Jurkat, Clone E6-1 (cell line): ENCODE results near the gene DRAXIN.

Experiments used
- DNase-seq: peaks from one replicate; pipeline ENCODE4 v3.0.0-alpha.2; 2011; ENCODE audit warnings: low read depth, low spot score
- H3K4me3 ChIP-seq: 2 replicates; pipeline ENCODE4 v1.5.1; 2011; ENCODE audit warnings: mild to moderate bottlenecking, low read length, control low read depth, moderate library complexity

Gene DRAXIN

GRCh38 chr1:11703357-11704193 is 12.1 kb downstream of the DRAXIN start:
- DNase-seq, result no peak
- no peak overlapping the region for H3K4me3 ChIP-seq

- no peak for DNase-seq
- H3K4me3 ChIP-seq, result no peak overlapping the region
Observed at GRCh38 chr1:11704194-11704529, 12.7 kb downstream of the DRAXIN start.

- DNase-seq, result no peak
- H3K4me3 ChIP-seq, result no peak overlapping the region
Observed at GRCh38 chr1:11704691-11705475, 13.4 kb downstream of the DRAXIN start.

GRCh38 chr1:11705596-11705995 is 14.1 kb downstream of the DRAXIN start:
- no peak for DNase-seq
- no peak overlapping the region for H3K4me3 ChIP-seq

GRCh38 chr1:11706292-11706691 is 14.8 kb downstream of the DRAXIN start:
- DNase-seq, result no peak
- H3K4me3 ChIP-seq, result no peak overlapping the region

GRCh38 chr1:11707621-11708276 is 16.2 kb downstream of the DRAXIN start:
- no peak overlapping the region for H3K4me3 ChIP-seq
- DNase-seq, result no peak

- no peak overlapping the region for H3K4me3 ChIP-seq
- no peak for DNase-seq
Observed at GRCh38 chr1:11708554-11709350, 17.2 kb downstream of the DRAXIN start.

GRCh38 chr1:11711490-11711889 is 20.0 kb downstream of the DRAXIN start:
- DNase-seq, result no peak
- no peak overlapping the region for H3K4me3 ChIP-seq

GRCh38 chr1:11712285-11712684 is 20.8 kb downstream of the DRAXIN start:
- DNase-seq, result no peak
- no peak overlapping the region for H3K4me3 ChIP-seq

- no peak for DNase-seq
- H3K4me3 ChIP-seq, result no peak overlapping the region
Observed at GRCh38 chr1:11713095-11713494, 21.6 kb downstream of the DRAXIN start.

- no peak overlapping the region for H3K4me3 ChIP-seq
- DNase-seq, result no peak
Observed at GRCh38 chr1:11714831-11715575, 23.5 kb downstream of the DRAXIN start.

GRCh38 chr1:11719313-11720032 is 28.0 kb downstream of the DRAXIN start:
- peak; percentile 63 for DNase-seq
- peak overlapping the region; percentile 37 for H3K4me3 ChIP-seq

- H3K4me3 ChIP-seq, result no peak overlapping the region
- DNase-seq, result no peak
Observed at GRCh38 chr1:11720033-11720376, 28.5 kb downstream of the DRAXIN start.

GRCh38 chr1:11720525-11720924 is 29.0 kb downstream of the DRAXIN start:
- no peak for DNase-seq

GRCh38 chr1:11721311-11721710 is 29.8 kb downstream of the DRAXIN start:
- no peak for DNase-seq
- H3K4me3 ChIP-seq, result no peak overlapping the region

More at GRCh38 chr1:11720525-11720924, 29.0 kb downstream of the DRAXIN start:
- H3K4me3 ChIP-seq, result no peak overlapping the region

- no peak overlapping the region for H3K4me3 ChIP-seq
- no peak for DNase-seq
Observed at GRCh38 chr1:11722538-11722937, 31.0 kb downstream of the DRAXIN start.

- no peak overlapping the region for H3K4me3 ChIP-seq
- no peak for DNase-seq
Observed at GRCh38 chr1:11725616-11726015, 34.1 kb downstream of the DRAXIN start.

GRCh38 chr1:11727119-11727518 is 35.6 kb downstream of the DRAXIN start:
- DNase-seq, result no peak
- H3K4me3 ChIP-seq, result no peak overlapping the region
